GM20431 (cell line): ENCODE data around the gene PKIB.
"Not testable (repeated sequence)": the region's sequence is repeated elsewhere in the genome, so short reads cannot be mapped to it uniquely, and the experiment has no call there.

ENCODE experiments used
- in situ Hi-C: fragments of 300-500 bp; cut with MseI, MboI; formaldehyde crosslinking; loops from one replicate; pipeline ENCODE4 v1.15.0; 2020; ENCODE audit warnings: low sequenced_read_pairs; ENCODE audit not compliant: unreplicated experiment

PKIB gene

GRCh38 chr6:122734529-122735395 lies 124.6 kb downstream of the PKIB start:
- in situ Hi-C loops, result loop anchor here (10.0 kb wide), 1 partner anchor 100 kb away; no protein-coding TSS in a partner anchor

- in situ Hi-C loops, result loop anchor here (10.0 kb wide), 1 partner anchor 99 kb away; no protein-coding TSS in a partner anchor
These were observed 125.4 kb downstream of the PKIB start for GRCh38 chr6:122735582-122735981.

GRCh38 chr6:122736163-122736562 lies 126.0 kb downstream of the PKIB start:
- in situ Hi-C loops, result loop anchor here (10.0 kb wide), 1 partner anchor 99 kb away; no protein-coding TSS in a partner anchor

- in situ Hi-C loops, result loop anchor here (10.0 kb wide), 1 partner anchor 98 kb away; no protein-coding TSS in a partner anchor
These were observed 126.4 kb downstream of the PKIB start for GRCh38 chr6:122736616-122737015.

- in situ Hi-C loops, result no loop called here
These were observed 129.9 kb downstream of the PKIB start for GRCh38 chr6:122740091-122740490.

- in situ Hi-C loops, result no loop called here
These were observed 130.7 kb downstream of the PKIB start for GRCh38 chr6:122740936-122741335.

GRCh38 chr6:122744247-122744646 lies 134.0 kb downstream of the PKIB start:
- in situ Hi-C loops, result not testable (repeated sequence)

DNA sequence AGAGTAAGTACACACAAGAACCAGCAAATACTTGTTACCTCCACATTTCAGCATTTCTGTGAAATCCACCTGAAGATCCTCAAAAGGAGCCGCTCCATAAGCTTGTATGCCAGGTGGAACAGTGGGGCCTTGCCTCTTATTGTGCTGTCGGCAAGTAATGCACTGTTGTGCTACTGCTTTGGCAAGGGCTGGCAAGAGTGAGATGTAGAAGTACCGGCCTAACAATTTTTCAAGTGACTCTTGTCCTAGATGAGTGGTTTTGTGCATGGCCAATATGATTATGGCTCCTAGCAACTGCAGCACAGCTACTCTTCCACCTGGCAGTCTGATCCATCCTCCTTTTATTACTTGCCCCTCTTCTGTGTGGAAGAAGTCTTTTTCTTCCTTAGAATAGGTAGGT lies 134.7 kb downstream of the PKIB start:
- in situ Hi-C loops, result not testable (repeated sequence)

DNA sequence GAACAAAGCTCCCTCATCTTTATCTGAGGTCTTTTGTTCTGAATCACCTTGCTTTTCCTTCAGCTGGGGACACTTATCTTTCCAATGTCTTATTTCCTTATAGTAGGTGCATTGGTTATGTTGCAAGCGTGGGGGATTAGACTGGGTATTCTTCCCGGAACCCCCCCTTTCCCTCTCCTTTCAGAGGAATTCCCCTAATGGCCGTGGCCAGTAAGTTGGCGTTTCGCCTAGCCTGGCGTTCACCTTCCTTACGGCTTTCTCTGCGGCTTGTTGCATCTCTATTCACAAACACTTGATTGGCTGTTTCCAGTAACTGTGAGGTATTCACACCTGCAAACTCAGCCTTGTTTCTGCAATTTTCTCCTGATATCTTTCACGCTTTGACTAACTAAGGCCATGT lies 136.5 kb downstream of the PKIB start:
- in situ Hi-C loops, result no loop called here

GRCh38 chr6:122747573-122747972 lies 137.4 kb downstream of the PKIB start:
- in situ Hi-C loops, result no loop called here

GRCh38 chr6:122748945-122749344 lies 138.7 kb downstream of the PKIB start:
- in situ Hi-C loops, result not testable (repeated sequence)

GRCh38 chr6:122749451-122750050 lies 139.3 kb downstream of the PKIB start:
- in situ Hi-C loops, result no loop called here

- in situ Hi-C loops, result no loop called here
These were observed 141.1 kb downstream of the PKIB start for GRCh38 chr6:122751326-122751725.

GRCh38 chr6:122752459-122752858 lies 142.3 kb downstream of the PKIB start:
- in situ Hi-C loops, result no loop called here

DNA sequence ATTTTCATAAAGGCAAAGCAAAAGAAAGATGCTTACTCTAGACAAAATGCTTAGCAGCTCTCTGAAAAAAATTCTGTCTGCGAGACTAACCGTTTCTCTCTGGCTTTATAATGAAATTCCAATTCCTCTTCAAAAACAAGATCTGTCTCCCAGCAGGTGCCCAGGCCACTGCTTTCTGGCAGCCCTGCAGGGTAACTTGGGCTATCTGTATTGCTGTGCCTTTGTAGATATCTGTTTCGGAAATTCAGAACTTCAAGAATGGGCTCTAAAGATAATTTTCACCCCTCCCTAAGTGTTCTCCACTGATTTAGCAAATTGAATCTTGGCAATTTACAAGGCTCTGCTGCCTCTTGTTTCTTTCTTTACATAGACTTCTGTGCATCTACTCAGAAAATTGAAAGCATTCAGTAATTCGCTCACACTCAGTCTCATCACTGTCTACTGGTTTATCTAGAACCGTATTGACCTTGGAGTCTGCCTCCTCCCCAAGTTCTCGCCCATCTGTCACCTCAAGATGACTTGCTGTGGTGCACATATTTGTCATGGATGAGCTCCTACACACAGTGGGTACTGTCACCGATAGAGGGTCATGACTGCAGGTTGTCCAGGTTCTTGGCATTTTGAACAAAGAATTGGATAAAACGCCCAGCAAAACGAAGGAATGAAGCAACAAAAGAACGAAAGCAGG lies 142.9 kb downstream of the PKIB start:
- in situ Hi-C loops, result no loop called here

GRCh38 chr6:122753688-122754056 lies 143.5 kb downstream of the PKIB start:
- in situ Hi-C loops, result no loop called here

DNA sequence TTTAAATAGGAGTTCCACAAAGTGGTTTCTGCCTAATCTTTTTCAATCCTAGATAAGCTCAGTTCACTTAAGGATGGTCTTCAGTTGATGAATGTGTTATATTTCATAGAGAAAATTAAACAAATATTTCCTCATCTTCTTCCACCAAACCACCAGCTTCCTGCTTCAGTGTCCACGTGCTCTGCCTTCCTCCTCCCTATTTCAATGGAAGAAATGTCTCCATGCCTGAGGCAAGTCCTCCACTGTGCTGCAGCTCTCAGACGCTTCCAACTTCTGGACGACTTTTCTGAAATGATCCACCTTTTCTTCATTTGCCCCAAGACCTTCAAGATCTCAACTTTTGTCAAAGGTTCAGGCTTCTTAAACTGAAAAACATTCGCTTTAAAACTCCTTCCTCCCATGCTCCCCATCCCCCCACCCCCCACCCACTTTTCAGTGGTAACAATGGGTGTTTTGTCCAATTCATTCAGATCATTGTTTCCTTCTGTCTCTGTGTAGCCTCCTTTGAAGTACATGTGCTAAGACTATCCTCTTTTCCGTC lies 144.1 kb downstream of the PKIB start:
- in situ Hi-C loops, result no loop called here

GRCh38 chr6:122755901-122756300 lies 145.7 kb downstream of the PKIB start:
- in situ Hi-C loops, result no loop called here

GRCh38 chr6:122758927-122759334 lies 148.7 kb downstream of the PKIB start:
- in situ Hi-C loops, result no loop called here

- in situ Hi-C loops, result no loop called here
These were observed 150.1 kb downstream of the PKIB start for GRCh38 chr6:122760330-122760729.
